HG03095 (cell line): ENCODE data around the gene CCDC178.
"Not testable (repeated sequence)": the region's sequence is repeated elsewhere in the genome, so short reads cannot be mapped to it uniquely, and the experiment has no call there.

ENCODE experiments used
- ATAC-seq: cut with Tn5 transposase; IDR thresholded peaks from one replicate; pipeline ENCODE4 v1.9.1; 2021; ENCODE audit warnings: moderate library complexity; ENCODE audit not compliant: unreplicated experiment

CCDC178 gene, protein sequence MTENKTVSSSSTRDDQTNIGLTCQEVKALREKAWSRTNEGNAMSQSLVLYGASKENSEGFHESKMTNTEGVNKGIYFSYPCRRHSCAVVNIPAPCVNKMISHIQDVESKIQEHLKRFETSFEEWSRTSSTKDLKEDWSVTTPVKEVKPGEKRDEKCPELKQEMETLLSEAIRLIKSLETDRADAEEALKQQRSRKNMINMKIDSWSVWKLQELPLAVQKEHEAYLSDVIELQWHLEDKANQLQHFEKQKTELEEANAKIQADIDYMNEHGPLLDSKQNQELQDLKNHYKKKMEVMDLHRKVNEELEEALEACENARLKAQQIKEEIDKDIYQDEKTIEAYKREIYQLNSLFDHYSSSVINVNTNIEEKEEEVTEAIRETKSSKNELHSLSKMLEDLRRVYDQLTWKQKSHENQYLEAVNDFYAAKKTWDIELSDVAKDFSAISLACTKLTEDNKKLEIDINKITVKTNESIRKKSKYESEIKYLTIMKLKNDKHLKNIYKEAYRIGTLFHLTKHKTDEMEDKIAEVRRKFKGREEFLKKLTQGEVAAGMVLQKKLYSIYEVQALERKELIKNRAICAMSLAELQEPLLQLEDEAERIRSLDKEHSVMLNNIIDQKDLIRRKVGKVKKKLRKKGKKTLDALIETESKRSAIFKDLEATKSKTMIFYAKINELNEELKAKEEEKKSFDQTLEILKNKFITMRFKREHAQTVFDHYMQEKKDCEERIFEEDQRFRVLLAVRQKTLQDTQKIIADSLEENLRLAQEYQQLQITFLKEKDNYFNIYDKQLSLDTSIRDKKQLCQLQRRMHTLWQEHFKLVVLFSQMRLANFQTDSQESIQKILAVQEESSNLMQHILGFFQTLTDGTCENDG

DNA sequence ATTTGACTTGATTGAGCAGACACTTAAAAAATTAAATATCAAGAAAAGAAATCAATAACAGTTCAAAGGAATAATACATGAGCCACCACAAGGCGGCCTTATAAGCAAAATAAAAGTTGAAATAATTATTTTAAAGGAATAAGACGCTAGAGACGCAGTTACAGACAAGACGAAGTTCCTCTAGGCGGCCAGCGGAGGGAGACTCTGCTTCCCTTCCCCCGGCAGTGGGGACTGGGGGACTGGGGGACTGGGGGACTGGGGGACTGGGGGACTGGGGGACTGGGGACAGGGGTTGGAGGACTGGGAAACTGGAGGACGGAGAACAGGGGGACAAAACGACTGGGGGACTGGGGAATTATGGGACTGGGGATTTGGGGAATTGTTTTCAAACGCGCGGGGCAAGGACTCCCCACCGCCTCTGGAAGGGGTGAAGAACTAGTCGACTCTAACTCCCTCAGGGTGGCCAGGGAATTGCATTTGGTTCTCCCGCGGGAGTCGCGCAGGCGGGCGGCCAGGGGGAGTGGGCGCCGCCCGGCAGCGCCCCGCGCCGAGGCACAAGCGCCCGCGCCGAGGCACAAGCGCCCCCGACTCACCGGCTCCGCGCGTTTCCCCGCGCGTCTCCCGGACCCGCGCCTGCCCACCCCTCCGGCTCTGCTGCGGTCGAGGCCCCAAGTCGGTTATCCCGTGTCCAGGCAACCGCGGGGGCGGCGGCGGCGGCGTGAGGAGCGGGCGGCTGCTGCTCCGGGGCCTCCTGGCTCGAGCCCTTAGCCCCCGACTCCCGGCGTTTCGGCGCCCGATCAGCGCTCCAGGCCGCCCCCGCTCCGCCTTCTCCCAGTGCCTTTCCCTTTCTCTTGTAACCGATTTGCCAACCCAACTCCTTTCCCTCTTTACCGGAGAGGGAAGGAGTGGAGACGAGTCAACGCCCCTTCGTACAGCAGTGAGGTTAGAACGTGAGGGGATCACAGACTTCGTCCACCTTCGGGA is at the start of gene CCDC178:
Gene CCDC178 (minus strand): TSS at position 662 of the 984 bp plus-strand sequence. CDS start 28,633 bp downstream, outside the sequence.
- ATAC-seq: no peak

DNA sequence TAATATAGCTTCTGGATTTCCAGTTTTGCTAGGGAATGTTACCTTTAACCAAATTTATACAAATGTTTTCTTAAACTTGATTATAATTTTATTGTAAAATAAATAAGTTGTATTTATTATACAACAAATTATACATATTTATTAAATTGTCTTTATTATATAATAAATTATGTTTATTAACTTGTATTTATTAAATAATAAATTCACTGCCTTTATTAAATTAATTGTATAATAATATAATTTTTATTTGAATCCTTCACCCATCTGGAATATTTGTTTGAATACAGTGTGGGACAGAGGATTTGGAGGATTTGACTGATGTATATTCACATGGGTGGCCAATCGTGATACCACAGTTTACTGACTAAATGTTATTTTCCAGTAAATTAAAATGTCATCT is 43.4 kb upstream of the CCDC178 start:
- no peak for ATAC-seq

DNA sequence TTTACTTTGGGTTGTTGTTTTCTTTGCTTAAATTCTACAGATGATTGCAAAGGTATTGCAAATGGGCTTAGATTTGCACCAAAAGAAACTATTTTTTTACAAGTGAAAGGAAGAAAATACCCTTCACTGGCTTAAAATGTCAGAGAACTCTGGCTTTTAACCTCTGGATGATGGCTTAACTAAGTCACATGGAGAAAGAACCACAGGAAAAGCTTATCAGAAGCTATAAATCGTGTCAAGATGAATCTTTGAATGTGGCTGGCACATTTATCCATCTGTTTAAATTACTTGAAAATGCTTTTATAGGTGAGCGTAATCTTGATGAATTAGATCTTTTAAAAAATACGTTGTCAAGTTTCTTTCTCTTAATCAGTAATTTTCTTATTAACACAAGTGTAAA is 32.0 kb upstream of the CCDC178 start:
- no peak for ATAC-seq

DNA sequence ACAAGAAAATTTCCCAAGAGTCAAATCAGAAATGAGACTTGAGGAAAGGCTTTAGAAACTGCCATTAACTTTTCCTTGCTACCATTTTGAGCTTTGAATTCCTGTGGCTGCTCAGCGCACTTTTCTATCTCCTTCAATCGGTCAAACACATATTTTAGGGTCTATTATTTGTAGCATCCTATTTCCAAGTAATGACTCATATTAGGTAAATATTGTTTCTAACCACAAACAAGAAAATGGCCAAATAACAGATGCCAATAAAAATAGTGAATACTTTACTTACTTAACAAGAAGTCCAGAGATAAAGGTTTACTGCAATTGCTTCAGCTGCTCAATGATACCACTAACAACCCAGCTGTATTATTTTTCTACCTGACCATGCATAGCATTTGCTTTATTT is 29.7 kb upstream of the CCDC178 start:
- ATAC-seq: no peak

DNA sequence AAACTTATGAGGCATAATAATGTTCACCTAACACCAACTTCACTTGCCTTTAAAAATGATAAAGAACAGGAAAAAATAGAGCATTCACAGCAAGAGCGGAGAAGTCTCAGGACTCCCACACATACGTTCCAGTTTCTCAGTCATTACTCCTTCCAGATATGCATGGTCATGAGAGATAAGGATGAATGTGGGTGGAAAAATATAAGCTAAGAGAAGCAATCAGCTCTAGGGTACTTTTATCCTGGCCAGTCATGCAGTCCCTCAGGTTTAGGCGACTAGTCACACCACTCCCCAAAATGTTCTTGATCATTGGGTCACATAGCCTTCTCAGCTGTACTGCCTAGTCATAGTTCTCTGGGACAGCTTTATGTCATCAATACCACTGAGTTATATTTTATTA is 29.2 kb upstream of the CCDC178 start:
- ATAC-seq: no peak

DNA sequence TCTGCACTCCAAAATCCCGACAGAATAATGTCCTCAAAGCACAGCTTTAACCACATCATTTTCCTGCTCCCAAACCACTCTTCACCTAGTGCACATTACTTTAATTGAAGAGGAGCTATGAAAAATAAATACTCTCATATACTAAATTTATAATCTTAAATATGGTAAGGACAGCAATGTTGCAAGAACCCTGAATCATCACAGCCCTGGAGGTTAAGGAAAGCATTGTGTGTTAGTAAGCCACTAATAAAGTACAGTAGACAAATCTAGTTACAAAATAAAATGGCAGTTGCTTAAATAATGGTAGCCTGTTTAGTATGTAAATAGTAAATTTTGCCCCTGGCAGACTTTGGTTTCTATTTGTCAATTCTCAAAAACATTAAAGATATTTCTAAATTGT is 27.0 kb upstream of the CCDC178 start:
- no peak for ATAC-seq

DNA sequence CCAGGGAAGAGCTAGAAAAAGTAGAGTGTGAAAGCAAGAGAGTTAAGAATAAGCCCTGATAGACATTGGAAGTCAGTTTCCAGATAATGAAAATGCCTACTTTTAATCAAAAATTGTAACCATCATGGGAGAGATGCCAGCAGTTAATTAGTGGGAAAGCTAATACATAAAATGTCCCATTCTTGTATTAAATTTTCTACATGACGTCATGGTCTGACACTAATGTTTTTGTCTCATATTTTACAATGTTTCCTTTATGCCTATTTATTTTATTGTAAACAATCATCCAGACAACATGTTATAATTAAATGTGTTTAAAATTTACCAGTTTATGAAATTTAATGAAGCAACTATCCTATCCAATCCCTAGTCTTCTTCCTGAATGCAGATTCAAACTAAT is 26.3 kb upstream of the CCDC178 start:
- no peak for ATAC-seq

DNA sequence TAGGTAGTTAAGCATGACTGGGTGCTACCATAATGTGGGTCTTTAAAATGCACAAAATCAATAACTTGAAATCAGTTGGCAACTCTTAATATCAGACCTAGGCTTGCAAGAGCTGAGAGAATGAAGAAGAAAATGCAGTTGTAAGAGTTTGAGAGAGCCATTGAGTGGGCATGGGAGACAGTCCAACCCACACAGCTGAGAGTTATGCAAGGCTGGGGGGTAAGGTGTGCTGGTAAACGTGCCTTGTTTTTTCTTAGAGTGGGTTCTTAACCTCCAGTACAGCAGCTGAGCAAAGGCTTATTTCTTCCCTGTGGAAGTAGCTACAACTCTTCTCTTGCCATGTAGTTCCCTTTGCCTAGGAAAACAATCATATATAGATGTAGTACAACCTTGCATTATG is 20.2 kb upstream of the CCDC178 start:
- no peak for ATAC-seq

DNA sequence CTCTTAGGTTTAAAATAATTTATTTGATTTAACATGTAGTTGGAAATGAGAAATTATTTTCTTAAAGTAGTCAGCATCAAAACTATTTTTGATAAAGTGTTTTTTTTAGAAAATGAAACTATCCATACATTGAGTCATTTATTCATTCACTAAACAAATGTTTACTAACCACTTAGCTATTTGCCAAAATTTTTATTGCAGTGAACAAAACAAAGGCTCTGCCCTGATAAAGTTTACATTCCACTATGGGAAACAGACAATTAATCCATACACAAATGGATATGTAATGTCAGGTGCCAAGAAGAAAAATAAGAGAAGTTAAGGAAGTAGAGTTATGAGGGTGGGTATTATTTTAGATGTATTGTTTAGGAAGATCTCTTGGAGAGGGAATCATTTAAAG is 19.1 kb upstream of the CCDC178 start:
- no peak for ATAC-seq

DNA sequence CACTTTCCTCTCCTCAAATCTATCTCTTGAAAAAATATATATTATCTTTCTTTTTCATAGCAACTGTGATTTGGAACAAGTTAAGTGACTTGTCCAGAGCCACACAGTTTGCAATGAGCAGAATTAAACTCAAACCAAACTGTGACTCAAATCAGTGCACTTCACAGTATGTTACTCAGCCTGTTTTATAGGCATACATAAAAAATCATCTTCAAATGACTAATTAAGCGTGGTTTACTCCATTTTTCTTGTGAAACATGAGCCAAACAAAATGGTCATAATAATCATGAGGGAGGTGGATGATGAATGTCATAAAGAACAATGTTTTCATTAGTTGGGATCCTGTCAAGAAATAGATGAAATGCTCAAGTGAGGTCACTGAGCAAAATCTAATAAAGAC is 6.1 kb upstream of the CCDC178 start:
- ATAC-seq: no peak

DNA sequence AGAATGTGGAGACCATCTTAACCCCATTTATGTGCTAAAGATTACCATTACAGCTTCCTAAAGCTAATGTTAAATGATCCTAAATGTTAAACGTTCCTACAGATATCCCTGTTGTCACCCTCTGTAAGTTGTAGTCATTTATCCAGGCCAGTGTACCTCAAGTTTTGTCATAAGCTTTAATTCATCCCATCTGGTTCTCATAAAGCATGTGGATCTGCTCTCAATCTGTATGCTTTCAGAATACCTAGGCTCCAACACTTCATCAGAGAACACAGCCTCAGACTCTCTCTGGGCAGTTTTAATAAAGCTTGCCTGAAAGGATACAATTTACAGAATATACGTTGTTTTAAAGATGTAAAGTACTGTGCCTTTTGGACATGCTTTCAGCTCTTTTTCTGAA is 4.2 kb upstream of the CCDC178 start:
- ATAC-seq: no peak

DNA sequence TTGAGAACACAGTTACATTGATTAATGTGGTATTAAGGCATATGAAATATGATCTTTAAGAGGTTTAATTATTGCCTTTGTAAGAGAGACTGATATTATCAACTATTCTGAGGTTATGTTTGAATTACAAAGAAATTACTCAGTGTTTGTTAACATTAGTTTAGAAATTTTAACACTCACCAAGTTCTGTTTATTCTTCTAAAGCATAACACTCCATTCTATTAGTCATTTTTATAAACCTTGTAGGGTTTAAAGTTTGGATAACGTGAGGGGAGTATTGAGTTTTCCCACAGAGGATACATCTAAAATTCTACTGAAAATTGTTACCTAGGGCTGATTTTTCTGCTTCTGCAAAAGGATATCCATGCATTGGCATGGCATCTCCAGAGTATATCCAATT is 7.7 kb downstream of the CCDC178 start:
- ATAC-seq: no peak

DNA sequence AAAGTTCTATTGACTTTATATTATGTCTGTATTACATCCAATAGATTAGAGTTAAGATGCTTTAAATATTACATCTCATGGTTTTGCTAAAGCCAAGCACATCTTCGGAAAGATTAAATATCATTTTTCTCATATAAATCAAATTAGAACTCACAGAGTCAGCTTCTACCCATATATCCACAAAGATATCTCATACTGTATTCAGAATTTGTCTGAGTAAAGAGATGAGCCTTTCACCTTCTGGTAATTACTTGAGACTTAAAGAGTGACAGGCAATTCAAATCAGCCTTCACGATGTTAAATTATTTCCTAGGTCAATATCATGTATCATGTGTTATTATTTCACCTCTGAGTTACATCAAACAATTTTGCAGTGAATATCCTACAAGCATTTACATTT is 13.0 kb downstream of the CCDC178 start:
- ATAC-seq: no peak

DNA sequence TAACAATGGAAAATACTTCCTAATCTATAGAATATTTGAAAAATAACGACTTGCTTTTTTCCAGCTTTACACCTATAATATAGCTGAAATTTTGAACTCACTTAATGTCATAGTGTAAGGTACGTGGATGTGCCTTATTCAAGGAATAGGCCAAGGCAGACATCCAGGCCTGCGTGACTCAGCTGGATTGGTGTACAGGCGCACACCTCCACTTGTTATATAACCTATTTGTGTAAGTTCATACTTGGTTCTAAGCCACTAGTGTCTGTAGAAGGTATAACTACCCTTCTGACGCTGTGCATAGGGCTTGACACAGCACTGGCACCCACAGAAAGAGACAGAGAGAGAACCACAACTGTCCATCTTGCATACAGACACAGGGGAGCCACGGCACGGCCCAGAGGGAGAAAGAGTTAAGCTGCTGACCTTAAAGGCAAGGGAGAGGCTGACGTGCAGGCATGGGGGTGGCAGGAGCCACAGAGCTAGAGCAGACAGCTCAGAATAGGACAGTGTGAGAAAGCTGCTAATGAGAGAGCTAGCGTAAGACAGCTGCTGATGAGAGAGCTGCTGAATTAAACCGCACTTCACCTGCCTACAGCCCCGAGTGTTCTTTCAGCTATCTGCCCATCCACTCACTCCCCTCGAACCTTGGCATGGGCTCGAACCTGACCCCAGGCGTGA is 16.1 kb downstream of the CCDC178 start:
- no peak for ATAC-seq

DNA sequence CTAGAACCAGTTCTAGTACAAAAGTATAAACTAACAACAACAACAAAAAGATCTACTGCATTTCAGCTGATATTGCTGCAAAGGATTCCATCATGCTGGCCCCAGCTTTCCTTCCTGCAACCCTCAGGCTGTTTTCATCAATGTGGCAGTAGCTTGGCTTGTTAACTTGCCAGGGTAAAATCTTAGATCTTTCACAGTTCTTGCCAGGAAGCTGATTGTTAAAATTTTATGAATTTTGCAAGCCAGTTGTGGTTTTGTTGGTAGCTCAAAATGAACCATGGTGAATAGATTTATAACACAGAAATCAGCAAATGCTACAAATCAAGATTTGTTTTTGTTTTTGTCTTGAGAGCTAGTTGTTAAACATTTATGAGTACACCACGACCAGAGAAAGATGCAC is 19.3 kb downstream of the CCDC178 start:
- no peak for ATAC-seq

DNA sequence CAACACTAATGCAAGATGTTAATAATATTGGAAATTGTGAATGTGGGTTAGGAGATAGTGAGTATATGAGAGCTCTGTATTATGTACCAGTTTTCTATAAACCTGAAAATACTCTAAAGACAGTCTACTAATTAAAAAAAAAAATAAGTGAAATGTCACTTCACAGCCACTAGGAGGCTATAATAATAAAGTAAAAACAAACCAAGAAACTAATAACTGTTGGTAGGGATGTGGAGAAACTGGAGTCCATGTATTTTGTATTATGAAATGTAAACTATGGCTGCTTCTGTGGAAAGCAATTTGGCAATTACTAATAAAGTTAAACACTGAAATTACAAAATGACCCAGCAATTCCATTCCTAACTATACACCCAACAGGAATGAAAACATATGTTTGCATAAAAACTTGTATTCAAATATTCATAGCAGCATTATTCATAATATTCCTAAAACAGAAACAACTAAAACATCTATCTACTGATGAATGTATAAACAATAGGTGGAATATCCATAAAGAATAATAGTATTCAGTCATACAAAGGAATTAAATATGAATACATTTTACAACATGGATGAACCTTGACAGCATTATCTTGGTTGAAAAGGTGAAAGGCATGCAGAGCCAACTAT is 36.2 kb downstream of the CCDC178 start:
- no peak for ATAC-seq

DNA sequence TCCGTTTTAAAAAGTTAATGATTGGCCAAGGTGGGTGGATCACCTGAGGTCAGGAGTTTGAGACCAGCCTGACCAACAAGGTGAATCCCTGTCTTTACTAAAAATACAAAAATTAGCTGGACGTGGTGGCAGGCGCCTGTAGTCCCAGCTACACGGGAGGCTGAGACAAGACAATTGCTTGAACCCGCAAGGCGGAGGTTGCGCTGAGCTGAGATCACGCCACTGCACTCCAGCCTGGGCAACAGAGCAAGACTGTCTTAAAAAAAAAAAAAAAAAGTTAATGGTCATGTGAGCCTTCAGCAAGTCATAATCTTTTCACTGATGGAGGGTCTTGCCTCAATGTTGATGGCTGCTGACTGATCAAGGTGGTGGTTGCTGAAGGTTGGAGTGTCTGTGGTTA is 41.6 kb downstream of the CCDC178 start:
- not testable (repeated sequence) for ATAC-seq

DNA sequence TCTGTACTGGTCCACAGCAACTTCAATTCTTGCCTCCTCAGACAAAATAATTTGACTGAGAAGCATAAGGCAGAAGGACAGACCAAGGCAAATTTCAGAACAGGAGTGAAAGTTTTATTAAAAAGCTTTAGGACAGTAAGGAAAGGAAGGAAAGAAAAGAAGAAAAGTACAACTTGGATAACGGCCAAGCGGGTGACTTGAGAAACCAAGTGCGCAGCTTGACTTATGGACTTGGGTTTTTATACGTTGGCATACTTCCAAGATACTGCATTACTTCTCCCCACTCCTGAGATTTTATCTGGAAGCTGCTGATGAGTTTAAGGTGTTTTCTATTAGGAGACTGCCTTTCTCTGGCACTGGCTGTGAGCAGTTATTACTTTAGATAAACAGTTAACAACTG is 64.7 kb downstream of the CCDC178 start:
- ATAC-seq: no peak

DNA sequence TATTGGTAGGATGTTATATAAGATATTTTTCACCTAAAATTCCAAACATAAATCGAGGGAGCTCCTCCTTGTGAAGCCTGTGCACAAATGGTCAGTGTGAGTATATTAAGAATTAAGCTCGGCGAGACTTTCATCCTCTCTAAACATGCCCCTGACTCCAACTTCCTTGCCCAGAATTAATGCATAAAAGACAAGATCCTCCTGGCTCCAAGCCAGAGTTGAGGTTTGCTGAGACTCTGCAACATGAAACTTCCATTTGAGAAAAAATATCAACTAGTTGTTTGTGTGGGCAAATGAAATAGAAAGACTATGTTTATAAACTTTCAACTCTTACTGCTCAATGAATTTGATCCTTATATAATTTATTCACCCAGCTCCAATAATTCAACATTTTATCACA is 68.1 kb downstream of the CCDC178 start:
- ATAC-seq: no peak
